Right kidney (tissue), 1 donor: ENCODE measurements around the gene PAK1.

ENCODE experiments used
- DNase-seq: peaks from one replicate; pipeline ENCODE4 v3.0.0-alpha.2; 2016

Gene PAK1

GRCh38 chr11:77475206-77475605 is 1.3 kb upstream of the PAK1 start:
- peak; percentile 14 for DNase-seq

GRCh38 chr11:77474684-77475060 is 778 bp upstream of the PAK1 start:
- no peak for DNase-seq

GRCh38 chr11:77472991-77473800 is 698 bp downstream of the PAK1 start:
- DNase-seq: peak; percentile 79

GRCh38 chr11:77471558-77472193 is 2.2 kb downstream of the PAK1 start:
- peak; percentile 28 for DNase-seq

GRCh38 chr11:77470971-77471370 is 2.9 kb downstream of the PAK1 start:
- DNase-seq: no peak

- no peak for DNase-seq
Observed at GRCh38 chr11:77470504-77470903, 3.4 kb downstream of the PAK1 start.

- DNase-seq: no peak
Observed at GRCh38 chr11:77468527-77468926, 5.4 kb downstream of the PAK1 start.

GRCh38 chr11:77467993-77468392 is 5.9 kb downstream of the PAK1 start:
- DNase-seq: no peak

GRCh38 chr11:77467233-77467632 is 6.7 kb downstream of the PAK1 start:
- no peak for DNase-seq

- no peak for DNase-seq
Observed at GRCh38 chr11:77457340-77457739, 16.6 kb downstream of the PAK1 start.

GRCh38 chr11:77455740-77456139 is 18.2 kb downstream of the PAK1 start:
- no peak for DNase-seq

GRCh38 chr11:77454867-77455655 is 18.8 kb downstream of the PAK1 start:
- DNase-seq: no peak

GRCh38 chr11:77450227-77450626 is 23.7 kb downstream of the PAK1 start:
- no peak for DNase-seq

GRCh38 chr11:77449784-77450183 is 24.1 kb downstream of the PAK1 start:
- no peak for DNase-seq

- DNase-seq: no peak
Observed at GRCh38 chr11:77449060-77449521, 24.8 kb downstream of the PAK1 start.

GRCh38 chr11:77448269-77448668 is 25.6 kb downstream of the PAK1 start:
- no peak for DNase-seq

GRCh38 chr11:77446911-77447629 is 26.8 kb downstream of the PAK1 start:
- no peak for DNase-seq

GRCh38 chr11:77444261-77444660 is 29.6 kb downstream of the PAK1 start:
- no peak for DNase-seq

- no peak for DNase-seq
Observed at GRCh38 chr11:77442394-77443053, 31.4 kb downstream of the PAK1 start.

- DNase-seq: no peak
Observed at GRCh38 chr11:77441426-77441825, 32.5 kb downstream of the PAK1 start.

- DNase-seq: no peak
Observed at GRCh38 chr11:77440678-77441077, 33.2 kb downstream of the PAK1 start.

GRCh38 chr11:77438487-77438886 is 35.4 kb downstream of the PAK1 start:
- no peak for DNase-seq
